Fibroblast of lung (primary cell): ENCODE results near the gene MTA1.

ENCODE experiments used
- EZH2 ChIP-seq: IDR thresholded peaks from 2 replicates; pipeline ENCODE4 v1.5.1; 2012; ENCODE audit warnings: low read length, control low read depth, mild to moderate bottlenecking; ENCODE audit errors: missing control alignments
- TF ChIP-seq, protein P1 (sequence below), 2 donors: IDR thresholded peaks in 1 of 2; conservative IDR thresholded peaks in 1 of 2; 1 replicate in 1 of 2; 2 replicates in 1 of 2; pipeline ENCODE4 v1.5.1; 2011 to 2012; ENCODE audit warnings: low read length in 2 of 2, control low read depth in 1 of 2, inconsistent platforms in 1 of 2, low read depth in 1 of 2, mild to moderate bottlenecking in 1 of 2

DNA sequence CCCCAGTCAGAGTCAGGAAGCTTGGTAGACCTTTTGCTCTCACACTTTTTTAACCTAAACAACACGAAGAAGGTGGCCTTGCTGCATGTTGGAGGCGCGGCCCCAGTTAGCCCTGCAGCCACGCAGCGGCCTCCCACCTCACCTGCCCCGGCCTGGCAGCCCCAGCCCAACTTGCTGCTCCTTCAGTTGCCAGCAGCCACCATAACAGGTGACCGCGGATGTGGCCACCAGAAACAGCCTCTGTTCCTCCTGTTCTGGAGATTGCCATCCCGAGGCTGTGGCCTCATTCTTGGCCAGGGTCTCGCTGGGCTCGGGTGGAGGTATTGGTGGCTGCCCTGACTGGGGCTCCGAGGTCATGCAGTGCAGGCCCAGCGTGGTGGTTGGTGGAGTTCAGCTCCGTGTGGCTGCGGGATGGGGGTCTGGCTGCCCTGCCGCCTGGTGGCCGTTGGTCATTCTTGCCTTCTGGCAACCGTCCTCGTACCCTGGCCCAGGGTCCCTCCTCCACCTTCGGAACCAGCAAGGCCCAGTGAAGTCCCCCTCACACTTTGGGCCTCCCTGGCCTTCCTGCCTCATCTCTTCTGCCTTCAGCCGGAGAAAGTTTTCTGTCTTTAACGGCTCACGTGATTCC is 42.0 kb upstream of the MTA1 start:
- no peak for TF ChIP-seq EZH2
- TF ChIP-seq, protein P1, sequence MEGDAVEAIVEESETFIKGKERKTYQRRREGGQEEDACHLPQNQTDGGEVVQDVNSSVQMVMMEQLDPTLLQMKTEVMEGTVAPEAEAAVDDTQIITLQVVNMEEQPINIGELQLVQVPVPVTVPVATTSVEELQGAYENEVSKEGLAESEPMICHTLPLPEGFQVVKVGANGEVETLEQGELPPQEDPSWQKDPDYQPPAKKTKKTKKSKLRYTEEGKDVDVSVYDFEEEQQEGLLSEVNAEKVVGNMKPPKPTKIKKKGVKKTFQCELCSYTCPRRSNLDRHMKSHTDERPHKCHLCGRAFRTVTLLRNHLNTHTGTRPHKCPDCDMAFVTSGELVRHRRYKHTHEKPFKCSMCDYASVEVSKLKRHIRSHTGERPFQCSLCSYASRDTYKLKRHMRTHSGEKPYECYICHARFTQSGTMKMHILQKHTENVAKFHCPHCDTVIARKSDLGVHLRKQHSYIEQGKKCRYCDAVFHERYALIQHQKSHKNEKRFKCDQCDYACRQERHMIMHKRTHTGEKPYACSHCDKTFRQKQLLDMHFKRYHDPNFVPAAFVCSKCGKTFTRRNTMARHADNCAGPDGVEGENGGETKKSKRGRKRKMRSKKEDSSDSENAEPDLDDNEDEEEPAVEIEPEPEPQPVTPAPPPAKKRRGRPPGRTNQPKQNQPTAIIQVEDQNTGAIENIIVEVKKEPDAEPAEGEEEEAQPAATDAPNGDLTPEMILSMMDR (conservative IDR thresholded peaks at IDR 0.05 in 1 of 2, IDR thresholded peaks at IDR 0.05 in 1 of 2; ENCODE audit: low read depth in 1 of 2, low read length in 2 of 2) = no peak
